Epithelial cell of esophagus (primary cell): Measurements from ENCODE around the gene ADAMTSL2.

ENCODE experiments used
- DNase-seq: peaks from one replicate; pipeline ENCODE4 v3.0.0; 2010; ENCODE audit warnings: low read depth
- H3K4me3 ChIP-seq: 2 replicates; pipeline ENCODE4 v1.5.1; 2011; ENCODE audit warnings: mild to moderate bottlenecking, low read length, control low read depth
- TF ChIP-seq, protein P1 (sequence below): IDR thresholded peaks from 2 replicates; pipeline ENCODE4 v1.5.1; 2011; ENCODE audit warnings: low read depth, mild to moderate bottlenecking, low read length, control low read depth, inconsistent platforms; ENCODE audit not compliant: insufficient read depth; ENCODE audit errors: missing control alignments

ADAMTSL2 gene

DNA sequence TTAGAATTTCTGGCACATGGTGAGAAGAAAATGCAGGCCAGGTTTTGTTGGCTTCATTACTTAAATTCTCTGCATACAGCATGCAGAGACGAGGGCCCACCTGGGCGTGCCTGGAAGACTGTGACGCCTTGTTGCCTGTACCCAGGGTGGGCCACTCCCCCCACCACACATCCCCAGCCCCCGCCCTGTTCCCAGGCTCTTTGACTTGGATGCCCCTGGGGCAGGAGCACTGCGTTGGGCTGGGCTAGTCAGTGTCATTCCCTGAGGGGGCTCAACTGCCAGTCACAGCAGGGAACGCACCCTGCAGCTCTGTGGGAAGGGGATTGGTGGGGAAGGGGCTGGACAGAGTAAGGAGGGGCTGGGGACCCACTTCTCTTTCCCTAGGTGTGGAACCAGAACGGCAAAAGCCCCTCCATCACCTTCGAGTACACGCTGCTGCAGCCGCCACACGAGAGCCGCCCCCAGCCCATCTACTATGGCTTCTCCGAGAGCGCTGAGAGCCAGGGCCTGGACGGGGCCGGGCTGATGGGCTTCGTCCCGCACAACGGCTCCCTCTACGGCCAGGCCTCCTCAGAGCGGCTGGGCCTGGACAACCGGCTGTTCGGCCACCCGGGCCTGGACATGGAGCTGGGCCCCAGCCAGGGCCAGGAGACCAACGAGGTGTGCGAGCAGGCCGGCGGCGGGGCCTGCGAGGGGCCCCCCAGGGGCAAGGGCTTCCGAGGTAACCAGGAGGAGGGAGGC is 19.6 kb downstream of the ADAMTSL2 start:
- TF ChIP-seq, protein P1, sequence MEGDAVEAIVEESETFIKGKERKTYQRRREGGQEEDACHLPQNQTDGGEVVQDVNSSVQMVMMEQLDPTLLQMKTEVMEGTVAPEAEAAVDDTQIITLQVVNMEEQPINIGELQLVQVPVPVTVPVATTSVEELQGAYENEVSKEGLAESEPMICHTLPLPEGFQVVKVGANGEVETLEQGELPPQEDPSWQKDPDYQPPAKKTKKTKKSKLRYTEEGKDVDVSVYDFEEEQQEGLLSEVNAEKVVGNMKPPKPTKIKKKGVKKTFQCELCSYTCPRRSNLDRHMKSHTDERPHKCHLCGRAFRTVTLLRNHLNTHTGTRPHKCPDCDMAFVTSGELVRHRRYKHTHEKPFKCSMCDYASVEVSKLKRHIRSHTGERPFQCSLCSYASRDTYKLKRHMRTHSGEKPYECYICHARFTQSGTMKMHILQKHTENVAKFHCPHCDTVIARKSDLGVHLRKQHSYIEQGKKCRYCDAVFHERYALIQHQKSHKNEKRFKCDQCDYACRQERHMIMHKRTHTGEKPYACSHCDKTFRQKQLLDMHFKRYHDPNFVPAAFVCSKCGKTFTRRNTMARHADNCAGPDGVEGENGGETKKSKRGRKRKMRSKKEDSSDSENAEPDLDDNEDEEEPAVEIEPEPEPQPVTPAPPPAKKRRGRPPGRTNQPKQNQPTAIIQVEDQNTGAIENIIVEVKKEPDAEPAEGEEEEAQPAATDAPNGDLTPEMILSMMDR = no peak
- no peak overlapping the region for H3K4me3 ChIP-seq

DNA sequence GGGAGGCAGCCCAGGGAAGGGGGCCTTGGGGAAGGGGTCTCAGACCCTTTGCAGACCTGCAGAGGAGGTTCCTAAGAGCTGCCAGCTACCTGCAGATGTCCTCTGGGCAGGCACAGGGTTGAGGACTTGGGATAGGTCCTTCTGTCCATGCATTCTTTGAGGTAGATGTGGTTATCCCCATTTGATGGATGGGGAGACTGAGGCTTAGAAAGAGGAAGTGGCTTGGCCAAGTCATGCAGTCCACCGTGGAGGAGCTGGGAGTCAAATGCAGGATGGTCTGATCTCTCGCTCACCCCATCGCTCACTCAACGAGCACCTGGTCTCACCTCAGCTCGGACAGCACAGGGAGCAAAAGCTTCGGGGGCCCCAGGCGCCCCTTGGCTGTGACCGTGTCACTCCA is 20.2 kb downstream of the ADAMTSL2 start:
- no peak overlapping the region for H3K4me3 ChIP-seq
- no peak for DNase-seq
- TF ChIP-seq, protein P1 = no peak

More for the DNA sequence above, 19.6 kb downstream of the ADAMTSL2 start:
- no peak for DNase-seq

DNA sequence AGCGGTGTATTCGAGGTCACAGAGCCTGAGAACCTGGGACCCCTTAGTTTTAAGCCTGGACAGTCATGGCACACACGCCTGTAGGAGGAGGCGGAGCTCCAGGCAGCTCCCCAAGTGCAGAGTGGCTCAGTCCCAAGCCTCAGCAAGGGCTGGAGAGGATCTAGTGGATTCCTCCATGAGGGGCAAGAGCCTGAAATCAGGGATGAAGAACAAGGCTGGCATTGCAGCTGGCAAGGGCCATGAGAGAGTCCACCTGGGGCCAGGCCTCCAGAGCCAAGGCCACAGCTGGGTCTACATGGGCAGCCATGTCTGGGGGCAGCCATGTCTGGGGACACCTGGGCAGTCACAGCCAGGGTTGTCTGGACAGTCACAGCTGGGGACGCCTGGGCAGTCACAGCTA is 21.9 kb downstream of the ADAMTSL2 start:
- DNase-seq = no peak
- no peak overlapping the region for H3K4me3 ChIP-seq
- TF ChIP-seq, protein P1 = no peak

DNA sequence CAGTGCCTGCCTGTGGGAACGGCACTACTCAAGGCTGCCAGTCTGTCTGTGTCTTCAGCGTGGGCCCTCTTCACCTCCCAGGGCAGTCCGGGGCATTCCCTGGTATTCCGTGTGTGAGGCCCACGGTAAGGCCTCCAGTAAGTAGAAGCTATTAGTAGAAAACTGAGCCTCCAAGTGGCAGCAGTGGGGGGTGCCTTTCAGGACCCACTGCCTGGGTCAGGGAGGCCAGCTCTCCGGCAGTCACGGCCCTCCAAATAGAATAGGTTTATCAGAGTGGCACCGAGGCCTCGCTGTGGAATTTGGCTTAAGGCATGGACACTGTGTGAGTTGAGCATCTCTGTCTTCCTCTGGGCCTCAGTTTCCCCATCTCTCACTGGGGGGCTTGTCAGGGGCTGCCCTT is 23.1 kb downstream of the ADAMTSL2 start:
- TF ChIP-seq, protein P1 = no peak
- no peak for DNase-seq
- no peak overlapping the region for H3K4me3 ChIP-seq

DNA sequence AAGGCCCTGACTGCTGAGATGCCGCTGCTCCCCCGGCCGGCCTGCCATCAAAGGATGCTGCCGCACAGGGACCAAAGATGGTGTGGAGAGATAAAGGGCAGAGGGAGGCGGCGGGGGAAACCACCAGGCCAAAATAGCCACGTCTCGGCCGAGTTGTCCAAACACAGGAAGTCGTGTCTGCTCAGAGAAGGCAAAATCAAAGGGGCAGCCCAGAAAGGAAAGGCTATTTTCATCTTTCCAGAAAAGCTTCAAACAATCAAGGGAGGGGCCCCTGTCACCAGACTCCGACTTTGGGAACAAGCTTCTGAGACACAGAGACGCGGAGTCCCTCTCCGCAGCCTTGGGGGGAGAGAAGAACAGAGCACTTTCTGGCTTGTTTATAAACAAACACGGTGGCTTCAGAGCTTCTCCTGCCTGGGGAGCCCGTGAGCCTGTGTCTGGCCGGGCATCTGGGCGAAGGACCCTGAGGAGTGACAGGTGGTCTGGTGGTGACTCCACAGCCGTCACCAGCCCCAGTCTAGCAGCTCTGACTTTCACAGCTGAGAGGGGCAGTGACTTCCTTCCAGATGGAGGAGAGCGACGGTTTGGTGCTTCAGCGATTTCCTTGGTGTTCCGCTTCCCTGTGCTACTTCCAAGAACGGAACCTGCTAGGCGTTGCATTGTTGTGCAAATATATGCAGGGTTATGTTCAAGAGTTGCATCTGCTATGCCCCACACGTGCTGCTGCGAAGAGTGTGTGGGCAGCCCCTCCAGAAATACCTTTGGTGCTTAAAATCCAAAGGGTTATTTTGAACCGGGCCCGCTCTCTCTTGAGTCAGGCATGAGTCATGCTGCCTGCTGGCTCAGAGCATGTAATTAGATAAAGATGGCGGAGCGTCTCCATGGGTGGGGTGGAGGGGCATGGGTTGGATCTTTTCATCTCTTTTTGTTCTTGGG is 24.0 kb downstream of the ADAMTSL2 start:
- DNase-seq = peak; percentile 45
- H3K4me3 ChIP-seq = no peak overlapping the region
- TF ChIP-seq, protein P1 = no peak

DNA sequence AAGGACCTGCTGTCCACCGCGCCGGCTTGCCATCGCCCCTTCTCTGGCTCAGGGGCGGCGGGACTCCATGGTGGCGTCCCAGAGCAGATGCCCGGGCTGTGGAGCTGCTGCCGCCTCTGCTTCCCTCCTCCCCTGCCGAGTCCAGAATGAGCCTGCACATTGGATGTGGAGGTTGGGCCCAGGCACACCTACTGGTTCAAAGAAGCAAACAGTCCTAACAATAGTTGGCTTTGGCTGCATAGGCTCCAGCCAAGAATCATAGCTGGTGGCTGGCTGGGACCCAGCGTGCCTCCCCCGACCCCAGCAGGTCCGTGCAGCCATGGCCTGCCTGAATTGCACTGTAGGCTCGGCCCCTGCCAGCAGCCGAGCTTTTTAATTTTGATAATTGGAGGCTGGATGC is 25.8 kb downstream of the ADAMTSL2 start:
- no peak overlapping the region for H3K4me3 ChIP-seq
- TF ChIP-seq, protein P1 = no peak
- no peak for DNase-seq
